HCT116 (cell line): Measurements from ENCODE around the gene GPN1. TPM values are rescaled to one million over a fixed set of nuclear protein-coding genes. Genes with fewer than 3 reads are reported as not detected.
"Not testable (repeated sequence)": the region's sequence is repeated elsewhere in the genome, so short reads cannot be mapped to it uniquely, and the experiment has no call there.

Experiments
- ATAC-seq: fragments of 200-7000 bp; cut with Tn5 transposase; 2 replicates; pipeline ENCODE4 v1.9.1; 2020; ENCODE audit warnings: mild to moderate bottlenecking, moderate library complexity
- BruUV-seq: library from RNA; stranded (reverse); fragments of 400-500 nt; replicated peaks from 2 replicates; lab custom pipeline; 2021; lab: Mats Ljungman, UMichigan
- CTCF ChIA-PET: fragments of 300-600 bp; sonication (Branson Sonifier 250); formaldehyde crosslinking; loops from one replicate; lab custom pipeline; 2021; ENCODE audit warnings: antibody characterized with exemption; lab: Charles Lee
- POLR2A ChIA-PET: fragments of 300-600, 350-600 bp; sonication (Branson Sonifier 250); formaldehyde crosslinking; loops from one replicate; lab custom pipeline; 2021; ENCODE audit warnings: antibody characterized with exemption; lab: Charles Lee
- RAD21 ChIA-PET, 2 experiments: fragments of 300-600 bp; sonication (Branson Sonifier 250); formaldehyde crosslinking; loops; one replicate each; lab custom pipeline; 2023; ENCODE audit warnings: low total read pairs in 2 of 2; ENCODE audit not compliant: uncharacterized antibody in 2 of 2, unreplicated experiment in 2 of 2, low non-redundant PET in 1 of 2; lab: Charles Lee
- DNase-seq: peaks from one replicate; pipeline ENCODE4 v3.0.0-alpha.2; 2010; ENCODE audit warnings: low read depth, low spot score
- H2AFZ ChIP-seq: fragments of 200-600 bp; shearing (Covaris generic), sonication (generic); 2 replicates; pipeline ENCODE4 v1.6.1; 2017; ENCODE audit warnings: low read depth, mixed run types, mixed read lengths, antibody characterized with exemption, low read length; ENCODE audit not compliant: poor library complexity, severe bottlenecking
- H3K27ac ChIP-seq: 2 replicates; pipeline ENCODE4 v1.5.1; 2012; ENCODE audit warnings: low read depth, low read length
- H3K27me3 ChIP-seq: fragments of 200-600 bp; sonication (generic); 2 replicates; pipeline ENCODE4 v1.6.1; 2016; ENCODE audit warnings: mixed run types, low read length, mixed read lengths; ENCODE audit not compliant: insufficient read depth
- H3K36me3 ChIP-seq, 2 experiments: fragments of 200-500 bp in 1 of 2; fragments of 200-600 bp in 1 of 2; sonication (Bioruptor generic) in 1 of 2; sonication (generic) in 1 of 2; 2 replicates each; pipeline versions ENCODE4 v1.5.1 to v1.6.1; 2014 to 2016; ENCODE audit warnings: low read length in 2 of 2, inconsistent platforms in 1 of 2, mixed read lengths in 1 of 2, mixed run types in 1 of 2; ENCODE audit not compliant: insufficient read depth in 2 of 2, control insufficient read depth in 1 of 2
- H3K4me1 ChIP-seq, 2 experiments: fragments of 200-600 bp in 1 of 2; sonication (generic) in 1 of 2; 2 replicates each; pipeline versions ENCODE4 v1.5.1 to v1.6.1; 2012 to 2017; ENCODE audit warnings: low read length in 2 of 2, inconsistent platforms in 1 of 2, mild to moderate bottlenecking in 1 of 2, mixed read lengths in 1 of 2, mixed run types in 1 of 2, moderate library complexity in 1 of 2; ENCODE audit not compliant: insufficient read depth in 2 of 2, control insufficient read depth in 1 of 2
- H3K4me2 ChIP-seq: fragments of 200-600 bp; sonication (generic); 2 replicates; pipeline ENCODE4 v1.6.1; 2017; ENCODE audit warnings: mixed run types, low read length, mixed read lengths
- H3K4me3 ChIP-seq, 2 experiments: fragments of 200-600 bp in 1 of 2; sonication (generic) in 1 of 2; replicated peaks in 1 of 2; 2 replicates each; pipeline ENCODE4 v1.5.1; 2011 to 2016; ENCODE audit warnings: low read length in 2 of 2, control low read depth in 1 of 2, low read depth in 1 of 2, mild to moderate bottlenecking in 1 of 2, mixed read lengths in 1 of 2, mixed run types in 1 of 2
- H3K79me2 ChIP-seq: fragments of 200-600 bp; sonication (generic); 2 replicates; pipeline ENCODE4 v1.6.1; 2017; ENCODE audit warnings: mild to moderate bottlenecking, mixed run types, low read length, moderate library complexity, mixed read lengths; ENCODE audit not compliant: insufficient read depth
- H3K9ac ChIP-seq: fragments of 200-600 bp; sonication (generic); 2 replicates; pipeline ENCODE4 v1.6.1; 2016; ENCODE audit warnings: low read length, mixed read lengths
- H3K9me2 ChIP-seq: fragments of 200-600 bp; sonication (generic), shearing (Covaris generic); 2 replicates; pipeline ENCODE4 v1.6.1; 2017; ENCODE audit warnings: mixed run types, mild to moderate bottlenecking, moderate library complexity; ENCODE audit not compliant: insufficient read depth
- H3K9me3 ChIP-seq, 2 experiments: fragments of 200-500 bp in 1 of 2; fragments of 200-600 bp in 1 of 2; sonication (Bioruptor generic) in 1 of 2; sonication (generic) in 1 of 2; 2 replicates each; pipeline ENCODE4 v1.6.1; 2014 to 2017; ENCODE audit warnings: low read length in 2 of 2, mixed read lengths in 2 of 2, inconsistent platforms in 1 of 2, low read depth in 1 of 2, mild to moderate bottlenecking in 1 of 2, mixed run types in 1 of 2, moderate library complexity in 1 of 2; ENCODE audit not compliant: control insufficient read depth in 1 of 2, insufficient read depth in 1 of 2
- H4K20me1 ChIP-seq: fragments of 200-600 bp; sonication (generic), shearing (Covaris generic); 2 replicates; pipeline ENCODE4 v1.6.1; 2017; ENCODE audit warnings: mixed run types, mild to moderate bottlenecking, moderate library complexity; ENCODE audit not compliant: insufficient read depth
- ATF3 ChIP-seq: IDR thresholded peaks from 2 replicates; pipeline ENCODE4 v1.6.1; 2012
- CTCF ChIP-seq, 3 experiments: fragments of 200-600 bp in 1 of 3; sonication (generic) in 1 of 3; IDR thresholded peaks in 2 of 3; conservative IDR thresholded peaks in 1 of 3; 2 replicates each; pipeline ENCODE4 v1.5.1; 2012 to 2017; ENCODE audit warnings: low read depth in 2 of 3, low read length in 2 of 3, antibody characterized with exemption in 1 of 3, borderline replicate concordance in 1 of 3, control low read depth in 1 of 3, mild to moderate bottlenecking in 1 of 3, mixed read lengths in 1 of 3, mixed run types in 1 of 3, moderate library complexity in 1 of 3; ENCODE audit not compliant: insufficient read depth in 1 of 3
- EZH2phosphoT487 ChIP-seq: fragments of 200-600 bp; IDR thresholded peaks from 2 replicates; pipeline ENCODE4 v1.6.1; 2018; ENCODE audit warnings: antibody characterized with exemption, borderline replicate concordance
- POLR2AphosphoS5 ChIP-seq: IDR thresholded peaks from 2 replicates; pipeline ENCODE4 v1.6.1; 2011; ENCODE audit warnings: mild to moderate bottlenecking, low read depth, low read length, moderate library complexity
- SIN3A ChIP-seq: IDR thresholded peaks from 2 replicates; pipeline ENCODE4 v1.6.1; 2012; ENCODE audit warnings: low read depth
- SP1 ChIP-seq: IDR thresholded peaks from 2 replicates; pipeline ENCODE4 v1.6.1; 2012; ENCODE audit warnings: low read depth
- ZFX ChIP-seq: fragments of 450-650 bp; IDR thresholded peaks from 2 replicates; pipeline ENCODE4 v1.6.1; 2017
- intact Hi-C: fragments of 100-400 bp; cut with micrococcal nuclease; formaldehyde crosslinking; loops from 2 replicates; pipeline ENCODE4 v1.10.0; 2022
- total RNA-seq: library from RNA; stranded (reverse); gene quantifications from one replicate; pipeline ENCODE4 v1.2.1, GENCODE V29; 2021; ENCODE audit not compliant: unreplicated experiment

Gene GPN1
- total RNA-seq, 1 experiment from 2014 or later = 34.3 TPM

GRCh38 chr2:27593240-27593639, 35.6 kb upstream of the GPN1 start (continued):
- TF ChIP-seq CTCF (IDR thresholded peaks at IDR 0.05 in 2 of 3, conservative IDR thresholded peaks at IDR 0.05 in 1 of 3; ENCODE audit: borderline replicate concordance in 1 of 3, insufficient read depth in 1 of 3, low read depth in 2 of 3, low read length in 2 of 3) (no peak), ZFX (no peak), EZH2phosphoT487 (no peak), ATF3 (no peak), POLR2AphosphoS5 (no peak), SP1 (no peak), SIN3A (no peak)

- DNase-seq, H2AFZ ChIP-seq, BruUV-seq, H3K9ac ChIP-seq, POLR2A ChIA-PET, ATAC-seq, H3K9me3 ChIP-seq, H3K9me2 ChIP-seq, H3K4me1 ChIP-seq, H3K4me3 ChIP-seq, H3K27ac ChIP-seq, CTCF ChIA-PET, intact Hi-C loops, H4K20me1 ChIP-seq, H3K27me3 ChIP-seq, H3K36me3 ChIP-seq, H3K4me2 ChIP-seq, RAD21 ChIA-PET: not testable (repeated sequence)
- peaks cover 88% of the 10 kb centered on the region for H3K79me2 ChIP-seq
Observed at GRCh38 chr2:27594020-27594703, 34.7 kb upstream of the GPN1 start.

GRCh38 chr2:27595412-27595811, 33.4 kb upstream of the GPN1 start:
- H3K9me2 ChIP-seq, intact Hi-C loops, ATAC-seq, H3K9me3 ChIP-seq, H3K4me1 ChIP-seq, H3K4me2 ChIP-seq, BruUV-seq, POLR2A ChIA-PET, H4K20me1 ChIP-seq, RAD21 ChIA-PET, H3K4me3 ChIP-seq, DNase-seq, H3K36me3 ChIP-seq, H3K27me3 ChIP-seq, CTCF ChIA-PET, H3K27ac ChIP-seq, H2AFZ ChIP-seq, H3K9ac ChIP-seq: not testable (repeated sequence)
- peaks cover 88% of the 10 kb centered on the region for H3K79me2 ChIP-seq
